ENCODE measurements around the gene MSMO1.
"Not testable (repeated sequence)": the region's sequence is repeated elsewhere in the genome, so short reads cannot be mapped to it uniquely, and the experiment has no call there.

The MSMO1 gene

GRCh38 chr4:165327211-165328100 lies at the start of gene MSMO1:
TSS of gene MSMO1 (plus strand) at chr4:165327669. CDS start at chr4:165333371, 5,702 bp downstream.
- peak; percentile 98 for DNase-seq

- DNase-seq: not testable (repeated sequence)
Measured at GRCh38 chr4:165279531-165279930, 47.9 kb upstream of the MSMO1 start.

- DNase-seq: not testable (repeated sequence)
Measured at GRCh38 chr4:165284697-165285096, 42.8 kb upstream of the MSMO1 start.

- not testable (repeated sequence) for DNase-seq
Measured at GRCh38 chr4:165286619-165287340, 40.7 kb upstream of the MSMO1 start.

- DNase-seq: no peak
Measured at GRCh38 chr4:165288226-165288625, 39.2 kb upstream of the MSMO1 start.

GRCh38 chr4:165288639-165289422 lies 38.6 kb upstream of the MSMO1 start:
- DNase-seq: no peak

- DNase-seq: no peak
Measured at GRCh38 chr4:165289423-165289785, 38.1 kb upstream of the MSMO1 start.

- DNase-seq: no peak
Measured at GRCh38 chr4:165293061-165293460, 34.4 kb upstream of the MSMO1 start.

- no peak for DNase-seq
Measured at GRCh38 chr4:165293927-165294649, 33.4 kb upstream of the MSMO1 start.

GRCh38 chr4:165294907-165295306 lies 32.6 kb upstream of the MSMO1 start:
- peak; percentile 20 for DNase-seq

GRCh38 chr4:165297626-165298025 lies 29.8 kb upstream of the MSMO1 start:
- no peak for DNase-seq

GRCh38 chr4:165299399-165300060 lies 27.9 kb upstream of the MSMO1 start:
- no peak for DNase-seq

- DNase-seq: peak; percentile 17
Measured at GRCh38 chr4:165301833-165302232, 25.6 kb upstream of the MSMO1 start.

GRCh38 chr4:165302658-165303057 lies 24.8 kb upstream of the MSMO1 start:
- no peak for DNase-seq

GRCh38 chr4:165308166-165308565 lies 19.3 kb upstream of the MSMO1 start:
- no peak for DNase-seq

- DNase-seq: no peak
Measured at GRCh38 chr4:165308606-165309005, 18.9 kb upstream of the MSMO1 start.

- no peak for DNase-seq
Measured at GRCh38 chr4:165309456-165309855, 18.0 kb upstream of the MSMO1 start.

GRCh38 chr4:165312506-165312905 lies 15.0 kb upstream of the MSMO1 start:
- no peak for DNase-seq

GRCh38 chr4:165319030-165319429 lies 8.4 kb upstream of the MSMO1 start:
- DNase-seq: no peak

- no peak for DNase-seq
Measured at GRCh38 chr4:165319509-165319908, 8.0 kb upstream of the MSMO1 start.

GRCh38 chr4:165324236-165324917 lies 3.1 kb upstream of the MSMO1 start:
- DNase-seq: no peak
